Measurements from ENCODE around the gene SMS. TPM values are rescaled to one million over a fixed set of nuclear protein-coding genes. Genes with fewer than 3 reads are reported as not detected.

The SMS gene
- total RNA-seq: 95.6 and 171 TPM in 2 replicates

DNA sequence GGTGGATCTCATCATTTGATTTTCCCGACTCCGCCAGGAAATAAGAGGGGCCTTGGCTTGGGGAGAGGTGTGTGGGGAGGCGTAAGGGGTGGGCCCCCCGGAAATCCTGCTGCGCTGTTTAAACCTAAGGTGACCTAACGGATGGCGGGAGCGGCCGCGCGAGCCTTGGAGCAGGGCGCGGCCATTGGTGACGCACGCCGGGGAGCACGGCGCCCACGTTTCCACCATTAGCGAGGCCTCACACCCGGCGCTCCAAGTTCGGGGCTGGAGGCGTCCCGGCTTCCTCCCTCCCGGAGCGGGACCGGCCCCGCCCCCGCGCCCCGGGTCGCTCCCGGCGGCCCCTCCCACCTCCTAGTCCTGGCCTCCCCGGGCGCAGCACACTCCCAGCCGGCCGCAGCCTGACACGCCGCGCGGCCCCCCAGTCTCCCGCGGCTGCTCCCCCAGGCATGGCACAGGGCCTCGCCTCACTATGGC, at the start of gene SMS:
Gene SMS, plus strand, starts transcription at position 354 of the 474 bp plus-strand sequence. Its CDS starts 116 bp downstream, at position 470.

GRCh38 chrX:22032084-22032483, 91.6 kb downstream of the SMS start, which contains the start of gene PHEX:
Gene PHEX, plus strand, starts transcription at chrX:22032325. Its CDS starts 681 bp downstream, at chrX:22033006.

Other genes starting within 250 kb of the SMS start
- not detected in 2 replicates for gene SMPX, start 182.6 kb upstream of the SMS start, total RNA-seq
- gene MBTPS2, start 101.1 kb upstream of the SMS start, total RNA-seq: 12.6 and 18.2 TPM in 2 replicates
- gene YY2, start 84.7 kb upstream of the SMS start, total RNA-seq: 2.1 and 3.5 TPM in 2 replicates
- gene PHEX, start 91.6 kb downstream of the SMS start, total RNA-seq: 0.44 and 1.0 TPM in 2 replicates

Data from placental pericyte (primary cell).